Liver (tissue), 3 donors: ENCODE measurements around the gene PCDHGA9.
"Not testable (repeated sequence)": the region's sequence is repeated elsewhere in the genome, so short reads cannot be mapped to it uniquely, and the experiment has no call there.

Experiments used
- ATF3 ChIP-seq: IDR thresholded peaks from 2 replicates; pipeline ENCODE4 v1.6.1; 2016; ENCODE audit warnings: antibody characterized with exemption
- EGR1 ChIP-seq, 2 donors: IDR thresholded peaks; 2 replicates each; pipeline ENCODE4 v1.6.1; 2016 to 2018; ENCODE audit warnings: antibody characterized with exemption in 2 of 2, low read depth in 2 of 2
- GABPA ChIP-seq, 2 donors: IDR thresholded peaks in 1 of 2; conservative IDR thresholded peaks in 1 of 2; 2 replicates each; pipeline ENCODE4 v1.6.1; 2016; ENCODE audit warnings: antibody characterized with exemption in 2 of 2, mild to moderate bottlenecking in 1 of 2, moderate library complexity in 1 of 2
- HNF4G ChIP-seq: IDR thresholded peaks from 2 replicates; pipeline ENCODE4 v1.6.1; 2016; ENCODE audit warnings: antibody characterized with exemption
- JUND ChIP-seq, 2 donors: IDR thresholded peaks; 2 replicates each; pipeline ENCODE4 v1.6.1; 2016; ENCODE audit warnings: antibody characterized with exemption in 2 of 2
- RAD21 ChIP-seq, 2 donors: IDR thresholded peaks; 2 replicates each; pipeline ENCODE4 v1.6.1; 2016; ENCODE audit warnings: antibody characterized with exemption in 2 of 2, mild to moderate bottlenecking in 2 of 2
- REST ChIP-seq: IDR thresholded peaks from 2 replicates; pipeline ENCODE4 v1.6.1; 2016; ENCODE audit warnings: antibody characterized with exemption, mild to moderate bottlenecking
- RXRA ChIP-seq, 2 donors: IDR thresholded peaks; 2 replicates each; pipeline ENCODE4 v1.6.1; 2017 to 2018; ENCODE audit warnings: antibody characterized with exemption in 2 of 2, mild to moderate bottlenecking in 1 of 2
- SP1 ChIP-seq: IDR thresholded peaks from 2 replicates; pipeline ENCODE4 v1.6.1; 2018; ENCODE audit warnings: antibody characterized with exemption, mild to moderate bottlenecking
- TAF1 ChIP-seq: conservative IDR thresholded peaks from 2 replicates; pipeline ENCODE4 v1.6.1; 2016; ENCODE audit warnings: antibody characterized with exemption, mild to moderate bottlenecking
- YY1 ChIP-seq: IDR thresholded peaks from 2 replicates; pipeline ENCODE4 v1.6.1; 2016; ENCODE audit warnings: antibody characterized with exemption, mild to moderate bottlenecking
- ZBTB33 ChIP-seq: IDR thresholded peaks from 2 replicates; pipeline ENCODE4 v1.6.1; 2016; ENCODE audit warnings: antibody characterized with exemption
- TF ChIP-seq, protein P1 (sequence below): IDR thresholded peaks from 2 replicates; pipeline ENCODE4 v1.6.1; 2016; ENCODE audit warnings: antibody characterized with exemption
- TF ChIP-seq, protein P2 (sequence below): fragments of 150-350 bp; IDR thresholded peaks from 2 replicates; pipeline ENCODE4 v1.5.1; 2017; ENCODE audit warnings: improper control_type of control experiment, low read depth, low read length; ENCODE audit not compliant: missing input control
- donor health status: healthy.
- donor health status: healthy.

DNA sequence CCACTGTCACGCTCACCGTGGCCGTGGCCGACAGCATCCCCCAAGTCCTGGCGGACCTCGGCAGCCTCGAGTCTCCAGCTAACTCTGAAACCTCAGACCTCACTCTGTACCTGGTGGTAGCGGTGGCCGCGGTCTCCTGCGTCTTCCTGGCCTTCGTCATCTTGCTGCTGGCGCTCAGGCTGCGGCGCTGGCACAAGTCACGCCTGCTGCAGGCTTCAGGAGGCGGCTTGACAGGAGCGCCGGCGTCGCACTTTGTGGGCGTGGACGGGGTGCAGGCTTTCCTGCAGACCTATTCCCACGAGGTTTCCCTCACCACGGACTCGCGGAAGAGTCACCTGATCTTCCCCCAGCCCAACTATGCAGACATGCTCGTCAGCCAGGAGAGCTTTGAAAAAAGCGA lies 30.1 kb downstream of the PCDHGA9 start:
- TF ChIP-seq, protein P1, sequence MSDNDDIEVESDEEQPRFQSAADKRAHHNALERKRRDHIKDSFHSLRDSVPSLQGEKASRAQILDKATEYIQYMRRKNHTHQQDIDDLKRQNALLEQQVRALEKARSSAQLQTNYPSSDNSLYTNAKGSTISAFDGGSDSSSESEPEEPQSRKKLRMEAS: not testable (repeated sequence)
- TF ChIP-seq, protein P2, sequence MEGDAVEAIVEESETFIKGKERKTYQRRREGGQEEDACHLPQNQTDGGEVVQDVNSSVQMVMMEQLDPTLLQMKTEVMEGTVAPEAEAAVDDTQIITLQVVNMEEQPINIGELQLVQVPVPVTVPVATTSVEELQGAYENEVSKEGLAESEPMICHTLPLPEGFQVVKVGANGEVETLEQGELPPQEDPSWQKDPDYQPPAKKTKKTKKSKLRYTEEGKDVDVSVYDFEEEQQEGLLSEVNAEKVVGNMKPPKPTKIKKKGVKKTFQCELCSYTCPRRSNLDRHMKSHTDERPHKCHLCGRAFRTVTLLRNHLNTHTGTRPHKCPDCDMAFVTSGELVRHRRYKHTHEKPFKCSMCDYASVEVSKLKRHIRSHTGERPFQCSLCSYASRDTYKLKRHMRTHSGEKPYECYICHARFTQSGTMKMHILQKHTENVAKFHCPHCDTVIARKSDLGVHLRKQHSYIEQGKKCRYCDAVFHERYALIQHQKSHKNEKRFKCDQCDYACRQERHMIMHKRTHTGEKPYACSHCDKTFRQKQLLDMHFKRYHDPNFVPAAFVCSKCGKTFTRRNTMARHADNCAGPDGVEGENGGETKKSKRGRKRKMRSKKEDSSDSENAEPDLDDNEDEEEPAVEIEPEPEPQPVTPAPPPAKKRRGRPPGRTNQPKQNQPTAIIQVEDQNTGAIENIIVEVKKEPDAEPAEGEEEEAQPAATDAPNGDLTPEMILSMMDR: not testable (repeated sequence)
- not testable (repeated sequence) for TF ChIP-seq REST; ZBTB33; RAD21 (IDR thresholded peaks at IDR 0.05); YY1; SP1; ATF3; TAF1; JUND (IDR thresholded peaks at IDR 0.05); RXRA (IDR thresholded peaks at IDR 0.05); EGR1 (IDR thresholded peaks at IDR 0.05; ENCODE audit: low read depth in 2 of 2); GABPA (IDR thresholded peaks at IDR 0.05 in 1 of 2, conservative IDR thresholded peaks at IDR 0.05 in 1 of 2); HNF4G
